ENCODE data around the gene EXOSC3. TPM values are rescaled to one million over a fixed set of nuclear protein-coding genes. Genes with fewer than 3 reads are reported as not detected.
A peak's percentile ranks its signal among the peaks of the same experiment; 100 is the strongest.

EXOSC3 gene
- total RNA-seq, 2 donors from 2014 or later, result 48.5 to 54.5 TPM

DNA sequence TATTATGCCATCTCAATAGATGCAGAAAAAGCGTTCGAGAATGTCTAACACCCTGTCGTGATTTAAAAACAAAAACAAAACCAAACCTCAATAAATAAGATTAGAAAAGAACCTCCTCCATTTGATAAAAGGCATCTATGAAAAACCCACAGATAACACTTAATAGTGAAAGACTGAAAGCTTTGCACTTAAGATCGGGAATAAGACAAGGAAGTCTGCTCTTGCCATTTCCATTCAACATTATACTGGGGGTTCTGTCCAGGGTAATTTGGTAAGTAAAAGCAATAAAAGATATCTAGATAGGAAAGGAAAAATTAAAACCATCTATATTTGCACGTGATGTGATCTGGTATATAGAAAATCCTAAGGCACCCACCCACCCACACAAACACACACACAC, 7.3 kb upstream of the EXOSC3 start:
- Histone ChIP-seq H3K4me1 (replicated peaks) (no peaks in the 10 kb centered on the region), H3K4me3 (no peak overlapping the region), H3K36me3 (no peaks in the 10 kb centered on the region), H3K9me3 (no peaks in the 10 kb centered on the region), H3K27me3 (replicated peaks; ENCODE audit: insufficient read depth) (no peaks in the 10 kb centered on the region), H3K27ac (no peak overlapping the region)
- intact Hi-C loops (cut with DNase I), result no loop called here
- TF ChIP-seq, protein P1, sequence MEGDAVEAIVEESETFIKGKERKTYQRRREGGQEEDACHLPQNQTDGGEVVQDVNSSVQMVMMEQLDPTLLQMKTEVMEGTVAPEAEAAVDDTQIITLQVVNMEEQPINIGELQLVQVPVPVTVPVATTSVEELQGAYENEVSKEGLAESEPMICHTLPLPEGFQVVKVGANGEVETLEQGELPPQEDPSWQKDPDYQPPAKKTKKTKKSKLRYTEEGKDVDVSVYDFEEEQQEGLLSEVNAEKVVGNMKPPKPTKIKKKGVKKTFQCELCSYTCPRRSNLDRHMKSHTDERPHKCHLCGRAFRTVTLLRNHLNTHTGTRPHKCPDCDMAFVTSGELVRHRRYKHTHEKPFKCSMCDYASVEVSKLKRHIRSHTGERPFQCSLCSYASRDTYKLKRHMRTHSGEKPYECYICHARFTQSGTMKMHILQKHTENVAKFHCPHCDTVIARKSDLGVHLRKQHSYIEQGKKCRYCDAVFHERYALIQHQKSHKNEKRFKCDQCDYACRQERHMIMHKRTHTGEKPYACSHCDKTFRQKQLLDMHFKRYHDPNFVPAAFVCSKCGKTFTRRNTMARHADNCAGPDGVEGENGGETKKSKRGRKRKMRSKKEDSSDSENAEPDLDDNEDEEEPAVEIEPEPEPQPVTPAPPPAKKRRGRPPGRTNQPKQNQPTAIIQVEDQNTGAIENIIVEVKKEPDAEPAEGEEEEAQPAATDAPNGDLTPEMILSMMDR (IDR thresholded peaks at IDR 0.05), result no peak
- no peak for TF ChIP-seq POLR2AphosphoS5 (IDR thresholded peaks at IDR 0.05)
- no peak for TF ChIP-seq POLR2A (IDR thresholded peaks at IDR 0.05)
- no peak for DNase-seq (ENCODE audit: low spot score)
- WGBS, result 90% methylated on average over 5 of the region's 5 CpGs

DNA sequence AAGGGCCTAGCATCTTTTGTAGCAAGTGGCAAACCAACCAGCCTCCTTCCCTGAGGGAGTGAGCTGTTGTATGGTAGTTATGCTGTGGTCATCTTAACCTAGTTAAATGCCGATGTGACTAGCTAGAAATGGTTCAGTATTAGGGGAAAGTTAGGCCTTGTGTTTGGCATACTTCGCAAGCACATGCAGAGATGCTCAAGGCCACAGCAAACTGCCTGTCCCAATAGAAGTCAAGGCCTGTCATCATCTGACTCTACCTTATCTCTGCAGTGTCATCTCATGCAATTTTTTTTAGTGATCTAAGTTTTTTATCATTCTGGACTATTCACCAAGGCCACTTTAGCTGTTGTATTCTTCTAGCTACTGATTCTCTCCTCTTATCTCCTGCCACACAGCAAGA, 5.2 kb upstream of the EXOSC3 start:
- Histone ChIP-seq H3K27ac (no peak overlapping the region), H3K27me3 (replicated peaks; ENCODE audit: insufficient read depth) (no peaks in the 10 kb centered on the region), H3K9me3 (no peaks in the 10 kb centered on the region), H3K4me1 (replicated peaks) (no peaks in the 10 kb centered on the region), H3K36me3 (no peaks in the 10 kb centered on the region), H3K4me3 (no peak overlapping the region)
- DNase-seq (ENCODE audit: low spot score), result no peak
- TF ChIP-seq, protein P1 (IDR thresholded peaks at IDR 0.05), result no peak
- TF ChIP-seq POLR2A (IDR thresholded peaks at IDR 0.05) (no peak), POLR2AphosphoS5 (IDR thresholded peaks at IDR 0.05) (no peak)
- WGBS, result 97% methylated on average over 2 of the region's 2 CpGs
- intact Hi-C loops (cut with DNase I), result no loop called here

DNA sequence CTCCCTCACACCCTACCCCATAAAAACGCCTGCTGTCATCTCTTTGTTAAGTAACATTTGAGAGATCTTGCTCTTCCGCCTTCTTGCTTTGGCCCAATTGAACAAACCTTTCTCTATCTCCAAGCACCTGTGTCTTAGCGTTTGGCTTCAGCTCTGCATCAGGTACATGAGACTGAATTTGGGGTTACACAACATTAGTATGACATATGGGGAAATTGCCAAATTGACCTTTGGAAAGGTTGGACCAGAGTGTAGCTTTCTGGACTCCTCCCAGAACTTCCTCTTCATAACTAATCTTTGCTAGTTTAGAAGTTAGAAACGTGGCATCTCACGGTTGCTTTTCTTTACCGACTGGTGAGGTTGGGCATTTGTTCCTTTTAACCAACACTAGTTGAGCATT, 3.5 kb upstream of the EXOSC3 start:
- Histone ChIP-seq H3K27ac (no peak overlapping the region), H3K27me3 (replicated peaks; ENCODE audit: insufficient read depth) (no peaks in the 10 kb centered on the region), H3K9me3 (no peaks in the 10 kb centered on the region), H3K4me1 (replicated peaks) (no peaks in the 10 kb centered on the region), H3K36me3 (no peaks in the 10 kb centered on the region), H3K4me3 (no peak overlapping the region)
- intact Hi-C loops (cut with DNase I), result loop anchor here (10.0 kb wide), 2 partner anchors 194 to 304 kb away; partner anchors contain the start of genes POLR1E and TOMM5
- DNase-seq (ENCODE audit: low spot score), result no peak
- TF ChIP-seq POLR2A (IDR thresholded peaks at IDR 0.05), result no peak
- TF ChIP-seq POLR2AphosphoS5 (IDR thresholded peaks at IDR 0.05), result no peak
- TF ChIP-seq, protein P1 (IDR thresholded peaks at IDR 0.05), result no peak
- 81% methylated on average over 6 of the region's 6 CpGs for WGBS

DNA sequence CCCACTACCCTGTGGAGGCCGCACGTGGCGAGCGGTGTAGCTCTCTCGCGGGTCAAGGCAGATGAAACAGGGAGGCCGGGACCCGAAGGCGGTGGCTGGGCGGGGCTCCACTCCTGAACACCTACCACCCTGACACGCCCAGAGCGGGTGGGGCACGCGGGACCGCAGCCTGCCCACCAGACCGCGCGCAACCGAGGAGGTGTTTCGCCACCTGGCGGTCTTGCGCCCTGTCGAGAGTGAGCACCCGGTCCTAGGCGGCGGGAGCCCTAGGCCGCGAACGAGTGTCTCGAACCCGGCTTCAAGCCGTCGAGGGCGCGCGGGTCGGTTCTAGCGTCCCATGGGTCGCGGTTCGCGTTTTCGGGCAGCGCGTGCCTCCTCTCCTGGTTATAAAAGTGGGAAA, 2.2 kb upstream of the EXOSC3 start:
- Histone ChIP-seq H3K4me3 (no peak overlapping the region), H3K27ac (no peak overlapping the region), H3K4me1 (replicated peaks) (no peaks in the 10 kb centered on the region), H3K27me3 (replicated peaks; ENCODE audit: insufficient read depth) (no peaks in the 10 kb centered on the region), H3K9me3 (no peaks in the 10 kb centered on the region), H3K36me3 (no peaks in the 10 kb centered on the region)
- DNase-seq (ENCODE audit: low spot score), result no peak
- 58% methylated on average over 44 of the region's 45 CpGs for WGBS
- TF ChIP-seq POLR2A (IDR thresholded peaks at IDR 0.05) (no peak), POLR2AphosphoS5 (IDR thresholded peaks at IDR 0.05) (no peak)
- TF ChIP-seq, protein P1 (IDR thresholded peaks at IDR 0.05), result no peak
- intact Hi-C loops (cut with DNase I), result loop anchor here (10.0 kb wide), 2 partner anchors 192 to 302 kb away; partner anchors contain the start of genes POLR1E and TOMM5

DNA sequence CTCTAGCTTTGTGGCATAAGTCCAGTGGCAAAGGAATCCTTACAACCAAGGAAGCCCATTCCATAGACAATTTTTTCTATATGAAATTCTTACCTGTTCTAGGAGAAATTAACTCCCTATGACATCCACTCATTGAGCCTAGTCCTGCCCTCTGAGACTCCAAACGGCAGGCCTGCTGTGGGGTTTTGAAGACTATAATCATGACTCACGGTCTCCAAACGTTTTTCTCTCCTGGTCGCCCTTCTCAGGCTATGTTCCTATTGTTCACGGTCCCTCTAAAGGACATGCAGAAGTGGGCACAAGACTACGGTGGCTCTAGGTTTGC, 611 bp downstream of the EXOSC3 start:
- Histone ChIP-seq H3K27ac (peak overlapping the region; percentile 74 to 75), H3K27me3 (replicated peaks; ENCODE audit: insufficient read depth) (no peaks in the 10 kb centered on the region), H3K9me3 (no peaks in the 10 kb centered on the region), H3K4me1 (replicated peaks) (no peaks in the 10 kb centered on the region), H3K36me3 (no peaks in the 10 kb centered on the region), H3K4me3 (peak overlapping the region; percentile 55 to 85)
- DNase-seq (ENCODE audit: low spot score), result no peak
- no peak for TF ChIP-seq POLR2AphosphoS5 (IDR thresholded peaks at IDR 0.05)
- TF ChIP-seq POLR2A (IDR thresholded peaks at IDR 0.05), result no peak
- TF ChIP-seq, protein P1 (IDR thresholded peaks at IDR 0.05), result no peak
- intact Hi-C loops (cut with DNase I), result loop anchor here (10.0 kb wide), 2 partner anchors 189 to 299 kb away; partner anchors contain the start of genes POLR1E and TOMM5
- 0% methylated on average over 6 of the region's 6 CpGs for WGBS
